HFFc6 (cell line): ENCODE results near the gene ITGA2. TPM values are rescaled to one million over a fixed set of nuclear protein-coding genes. Genes with fewer than 3 reads are reported as not detected.
A peak's percentile ranks its signal among the peaks of the same experiment; 100 is the strongest.

Experiments
- DNase-seq: peaks from one replicate; pipeline ENCODE4 v3.0.0-alpha.2; 2018
- H3K27ac Mint-ChIP-seq: 2 replicates; pipeline ENCODE4 v1.8.0; 2020; ENCODE audit warnings: mild to moderate bottlenecking, mixed read lengths
- H3K27me3 Mint-ChIP-seq: 2 replicates; pipeline ENCODE4 v1.8.0; 2021; ENCODE audit warnings: mild to moderate bottlenecking, moderate library complexity, mixed read lengths; ENCODE audit not compliant: insufficient read depth
- H3K36me3 Mint-ChIP-seq: 2 replicates; pipeline ENCODE4 v1.8.0; 2021; ENCODE audit warnings: low read depth, mixed read lengths
- H3K4me1 Mint-ChIP-seq: 2 replicates; pipeline ENCODE4 v1.8.0; 2020; ENCODE audit warnings: low read depth, mixed read lengths
- H3K4me3 Mint-ChIP-seq: 2 replicates; pipeline ENCODE4 v1.8.0; 2020; ENCODE audit warnings: mild to moderate bottlenecking, moderate library complexity, mixed read lengths
- H3K9me3 Mint-ChIP-seq: 2 replicates; pipeline ENCODE4 v1.8.0; 2020; ENCODE audit warnings: mild to moderate bottlenecking, mixed read lengths
- CTCF ChIP-seq: fragments of 200-600 bp; sonication (generic); IDR thresholded peaks from 2 replicates; pipeline ENCODE4 v1.5.0; 2021; ENCODE audit warnings: antibody characterized with exemption, mild to moderate bottlenecking
- total RNA-seq, 6 experiments: library from RNA; stranded (reverse); fragmentation: NEBNext Ultra II Directional; extraction: Animal tissue kit (Norgen Biotek cat#: 25700); gene quantifications; 2 replicates in 1 of 6; 3 replicates in 5 of 6; pipeline ENCODE4 v1.2.3, GENCODE V29; 2021

ITGA2 gene
- total RNA-seq, 6 experiments from 2014 or later: 42.9 to 76.6 (median 50.5) TPM

GRCh38 chr5:53112909-53113308, 123.8 kb downstream of the ITGA2 start:
- no peak for DNase-seq
- no peak for TF ChIP-seq CTCF
- Mint-ChIP-seq H3K36me3 (no peaks in the 10 kb centered on the region), H3K27ac (no peak overlapping the region), H3K4me1 (peaks cover 31% of the 10 kb centered on the region), H3K4me3 (no peak overlapping the region), H3K9me3 (no peaks in the 10 kb centered on the region), H3K27me3 (no peaks in the 10 kb centered on the region; the same call in 1 of the 2 replicates)

- Mint-ChIP-seq H3K27me3 (no peaks in the 10 kb centered on the region; the same call in 1 of the 2 replicates), H3K4me3 (no peak overlapping the region), H3K9me3 (no peaks in the 10 kb centered on the region), H3K36me3 (no peaks in the 10 kb centered on the region), H3K4me1 (peaks cover 20% of the 10 kb centered on the region), H3K27ac (no peak overlapping the region)
- TF ChIP-seq CTCF: no peak
- no peak for DNase-seq
Measured at GRCh38 chr5:53113947-53114346, 124.8 kb downstream of the ITGA2 start.

- Mint-ChIP-seq H3K27me3 (no peaks in the 10 kb centered on the region; the same call in 1 of the 2 replicates), H3K4me1 (peaks cover 17% of the 10 kb centered on the region), H3K36me3 (no peaks in the 10 kb centered on the region), H3K4me3 (no peak overlapping the region), H3K9me3 (no peaks in the 10 kb centered on the region), H3K27ac (no peak overlapping the region)
- TF ChIP-seq CTCF: peak; percentile 72
- peak; percentile 34 for DNase-seq
Measured at GRCh38 chr5:53114988-53115387, 125.8 kb downstream of the ITGA2 start.

- no peak for TF ChIP-seq CTCF
- Mint-ChIP-seq H3K4me3 (no peak overlapping the region), H3K4me1 (peaks cover 6% of the 10 kb centered on the region; the same call in 1 of the 2 replicates), H3K36me3 (no peaks in the 10 kb centered on the region), H3K27ac (no peak overlapping the region), H3K27me3 (no peaks in the 10 kb centered on the region; the same call in 1 of the 2 replicates), H3K9me3 (no peaks in the 10 kb centered on the region)
- DNase-seq: no peak
Measured at GRCh38 chr5:53116597-53116996, 127.4 kb downstream of the ITGA2 start.

- no peaks in the 10 kb centered on the region; the same call in 1 of the 2 replicates for H3K27me3 Mint-ChIP-seq
- peaks cover 14% of the 10 kb centered on the region; the same call in 1 of the 2 replicates for H3K4me1 Mint-ChIP-seq
Measured at GRCh38 chr5:53118879-53119278, 129.7 kb downstream of the ITGA2 start.

More at GRCh38 chr5:53118879-53119278, 129.7 kb downstream of the ITGA2 start:
- Mint-ChIP-seq H3K9me3 (no peaks in the 10 kb centered on the region), H3K27ac (no peak overlapping the region), H3K4me3 (no peak overlapping the region), H3K36me3 (no peaks in the 10 kb centered on the region)
- no peak for TF ChIP-seq CTCF
- no peak for DNase-seq
